ENCODE measurements around the gene CALCOCO1. TPM values are rescaled to one million over a fixed set of nuclear protein-coding genes. Genes with fewer than 3 reads are reported as not detected.

The CALCOCO1 gene
- total RNA-seq, 2 experiments from 2014 or later = 23.8 to 27.9 TPM

- ChIA-PET POLR2A (no interaction called here), CTCF (interaction anchor here (1.5 to 10.2 kb wide), 4 partner anchors 8 to 42 kb away, joined by 5 to 342 read pairs (median 88); partner anchors contain the start of gene CALCOCO1)
- Mint-ChIP-seq H3K27me3 (ENCODE audit: low read depth) (peaks cover 64% of the 10 kb centered on the region), H3K36me3 (ENCODE audit: low read depth) (no peaks in the 10 kb centered on the region), H3K27ac (no peak overlapping the region), H3K4me1 (ENCODE audit: low read depth) (peaks cover 11% of the 10 kb centered on the region), H3K9me3 (ENCODE audit: insufficient read depth) (no peaks in the 10 kb centered on the region), H3K4me3 (no peak overlapping the region)
- no peak for DNase-seq
- no peak for ATAC-seq
Observed at GRCh38 chr12:53740130-53740491, 12.9 kb upstream of the CALCOCO1 start.

GRCh38 chr12:53739214-53740129 is 12.2 kb upstream of the CALCOCO1 start:
- H3K27ac Mint-ChIP-seq = no peak overlapping the region
- DNase-seq = no peak
- no peak overlapping the region for H3K4me3 Mint-ChIP-seq
- no peak for ATAC-seq
- POLR2A ChIA-PET = interaction anchor here (1.4 kb wide), 1 partner anchor 12 kb away, joined by 3 read pairs; the partner anchor contains the start of gene CALCOCO1
- peaks cover 11% of the 10 kb centered on the region for H3K4me1 Mint-ChIP-seq (ENCODE audit: low read depth)
- no peaks in the 10 kb centered on the region for H3K9me3 Mint-ChIP-seq (ENCODE audit: insufficient read depth)
- CTCF ChIA-PET = interaction anchor here (1.5 to 14.4 kb wide), 5 partner anchors 4 to 41 kb away, joined by 5 to 342 read pairs (median 160); partner anchors contain the start of gene CALCOCO1
- H3K27me3 Mint-ChIP-seq (ENCODE audit: low read depth) = peaks cover 59% of the 10 kb centered on the region
- H3K36me3 Mint-ChIP-seq (ENCODE audit: low read depth) = no peaks in the 10 kb centered on the region

DNA sequence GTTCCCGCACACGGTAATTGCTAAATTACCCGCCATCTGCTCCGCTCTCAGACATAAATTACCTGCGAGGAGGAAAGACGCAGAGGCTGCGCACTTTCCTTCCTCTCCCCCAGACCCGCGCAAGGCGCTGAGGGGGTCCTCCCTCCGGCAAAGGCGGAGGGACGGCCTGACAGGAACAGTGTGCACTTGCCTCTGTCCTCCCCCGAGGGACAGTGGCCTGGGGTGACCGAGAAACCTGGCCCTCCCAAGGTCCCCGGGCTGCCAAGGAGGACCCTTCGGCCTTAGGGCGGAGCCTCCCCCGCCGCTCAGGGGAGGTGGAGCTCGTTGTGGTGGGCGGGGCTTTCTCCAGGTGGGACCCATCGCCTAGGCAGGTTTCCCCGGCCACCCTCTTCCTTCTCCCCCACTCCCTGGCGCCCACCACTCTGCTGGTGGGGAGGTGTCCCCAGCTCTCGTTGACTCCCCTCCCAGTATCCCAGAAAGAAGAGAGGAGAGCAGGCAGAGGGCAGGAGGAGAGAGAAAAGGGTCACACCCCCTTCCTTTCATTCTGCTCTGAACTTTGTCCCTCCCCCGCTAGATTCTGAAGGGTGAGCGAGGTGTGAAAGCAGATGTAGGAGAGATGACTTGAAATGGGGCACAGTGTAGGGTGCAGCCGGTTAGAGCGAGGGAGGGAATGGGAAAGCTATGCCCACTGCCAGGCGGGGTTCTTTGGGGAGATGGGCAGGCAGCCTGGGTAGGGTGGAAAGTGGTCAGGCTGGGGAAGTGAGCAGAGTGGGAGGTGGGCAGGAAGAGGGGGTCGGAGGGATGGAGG is 11.4 kb upstream of the CALCOCO1 start:
- H3K27me3 Mint-ChIP-seq (ENCODE audit: low read depth) = peaks cover 57% of the 10 kb centered on the region
- no peaks in the 10 kb centered on the region for H3K36me3 Mint-ChIP-seq (ENCODE audit: low read depth)
- no peaks in the 10 kb centered on the region for H3K9me3 Mint-ChIP-seq (ENCODE audit: insufficient read depth)
- CTCF ChIA-PET = interaction anchor here (1.8 to 14.4 kb wide), 4 partner anchors 5 to 40 kb away, joined by 15 to 342 read pairs (median 251); partner anchors contain the start of gene CALCOCO1
- ATAC-seq = no peak
- DNase-seq = peak; percentile 40
- peaks cover 16% of the 10 kb centered on the region for H3K4me1 Mint-ChIP-seq (ENCODE audit: low read depth)
- no peak overlapping the region for H3K4me3 Mint-ChIP-seq
- POLR2A ChIA-PET = interaction anchor here (1.4 kb wide), 1 partner anchor 11 kb away, joined by 3 read pairs; the partner anchor contains the start of gene CALCOCO1
- no peak overlapping the region for H3K27ac Mint-ChIP-seq

DNA sequence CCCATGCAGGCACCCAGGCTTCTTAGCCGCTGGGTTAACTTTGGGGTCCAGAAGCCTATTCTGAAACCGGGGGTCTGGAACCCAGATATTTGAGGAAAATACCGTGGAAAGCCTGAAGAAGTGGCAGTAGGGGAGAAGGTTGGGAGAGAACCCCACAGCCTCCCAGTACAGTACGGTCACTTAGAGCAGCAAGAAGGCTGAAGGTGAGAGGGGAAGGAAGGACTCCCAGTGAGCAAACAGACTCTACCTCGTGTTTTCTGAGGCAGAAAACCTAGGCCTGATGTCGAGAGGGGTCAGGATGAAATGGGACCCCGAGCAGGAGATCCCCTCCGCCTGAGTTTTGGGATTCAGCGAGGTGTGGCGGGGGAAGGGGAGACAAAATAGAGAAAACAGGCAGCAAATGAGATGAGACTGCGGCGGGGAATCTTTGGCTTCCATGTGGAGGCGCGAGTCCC is 10.7 kb upstream of the CALCOCO1 start:
- Mint-ChIP-seq H3K4me3 (no peak overlapping the region), H3K4me1 (ENCODE audit: low read depth) (peaks cover 16% of the 10 kb centered on the region), H3K27ac (no peak overlapping the region), H3K27me3 (ENCODE audit: low read depth) (peaks cover 54% of the 10 kb centered on the region), H3K9me3 (ENCODE audit: insufficient read depth) (no peaks in the 10 kb centered on the region), H3K36me3 (ENCODE audit: low read depth) (no peaks in the 10 kb centered on the region)
- ATAC-seq (no peak), DNase-seq (no peak)
- ChIA-PET POLR2A (interaction anchor here (1.4 kb wide), 1 partner anchor 10 kb away, joined by 3 read pairs; the partner anchor contains the start of gene CALCOCO1), CTCF (interaction anchor here (0.7 to 14.4 kb wide), 4 partner anchors 5 to 36 kb away, joined by 3 to 342 read pairs (median 172); partner anchors contain the start of genes CALCOCO1 and CISTR)

GRCh38 chr12:53737093-53737808 is 10.0 kb upstream of the CALCOCO1 start:
- ChIA-PET POLR2A (interaction anchor here (0.6 to 1.4 kb wide), 3 partner anchors 9 to 16 kb away, joined by 3 to 10 read pairs (median 3); partner anchors contain the start of gene CALCOCO1), CTCF (interaction anchor here (0.7 to 14.4 kb wide), 5 partner anchors 6 to 35 kb away, joined by 3 to 342 read pairs (median 4); partner anchors contain the start of gene CISTR)
- Mint-ChIP-seq H3K27me3 (ENCODE audit: low read depth) (peaks cover 50% of the 10 kb centered on the region), H3K27ac (no peak overlapping the region), H3K36me3 (ENCODE audit: low read depth) (no peaks in the 10 kb centered on the region), H3K9me3 (ENCODE audit: insufficient read depth) (no peaks in the 10 kb centered on the region), H3K4me3 (no peak overlapping the region), H3K4me1 (ENCODE audit: low read depth) (peaks cover 16% of the 10 kb centered on the region)
- DNase-seq (no peak), ATAC-seq (no peak)

DNA sequence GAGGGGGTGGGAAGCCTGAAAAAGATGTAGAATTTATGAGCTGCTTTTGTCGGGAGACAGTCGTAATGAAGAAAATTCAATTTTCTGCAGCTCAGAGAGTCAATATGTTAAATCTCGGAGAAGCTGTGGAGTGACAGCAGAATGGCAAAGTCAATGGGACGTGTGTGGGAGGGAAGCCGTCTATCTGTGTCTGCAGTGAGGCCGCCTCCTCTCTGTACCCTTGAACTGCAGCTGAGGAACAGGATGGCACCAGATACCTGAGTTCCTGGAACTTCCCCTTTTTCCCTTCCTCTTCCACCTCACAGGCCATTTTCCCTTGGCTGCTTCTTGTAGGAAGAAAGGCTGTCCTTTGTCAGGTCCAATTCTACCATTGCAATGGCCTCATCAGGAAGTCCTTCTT is 9.3 kb upstream of the CALCOCO1 start:
- CTCF ChIA-PET = interaction anchor here (1.2 to 14.4 kb wide), 4 partner anchors 7 to 34 kb away, joined by 3 to 342 read pairs (median 5); partner anchors contain the start of gene CISTR
- Mint-ChIP-seq H3K27ac (no peak overlapping the region), H3K9me3 (ENCODE audit: insufficient read depth) (no peaks in the 10 kb centered on the region), H3K27me3 (ENCODE audit: low read depth) (peaks cover 51% of the 10 kb centered on the region), H3K4me1 (ENCODE audit: low read depth) (peaks cover 16% of the 10 kb centered on the region), H3K36me3 (ENCODE audit: low read depth) (no peaks in the 10 kb centered on the region), H3K4me3 (no peak overlapping the region)
- POLR2A ChIA-PET = interaction anchor here (0.6 kb wide), 1 partner anchor 14 kb away, joined by 3 read pairs; no protein-coding TSS in a partner anchor
- no peak for DNase-seq
- no peak for ATAC-seq

GRCh38 chr12:53735556-53735955 is 8.3 kb upstream of the CALCOCO1 start:
- Mint-ChIP-seq H3K36me3 (ENCODE audit: low read depth) (no peaks in the 10 kb centered on the region), H3K4me3 (no peak overlapping the region), H3K9me3 (ENCODE audit: insufficient read depth) (no peaks in the 10 kb centered on the region), H3K4me1 (ENCODE audit: low read depth) (peaks cover 16% of the 10 kb centered on the region), H3K27me3 (ENCODE audit: low read depth) (peaks cover 51% of the 10 kb centered on the region), H3K27ac (no peak overlapping the region)
- ChIA-PET CTCF (interaction anchor here (1.7 to 14.4 kb wide), 2 partner anchors 8 to 33 kb away, joined by 6 to 342 read pairs; no protein-coding TSS in a partner anchor), POLR2A (interaction anchor here (0.6 kb wide), 1 partner anchor 825 kb away, joined by 3 read pairs; no protein-coding TSS in a partner anchor)
- DNase-seq (no peak), ATAC-seq (no peak)

DNA sequence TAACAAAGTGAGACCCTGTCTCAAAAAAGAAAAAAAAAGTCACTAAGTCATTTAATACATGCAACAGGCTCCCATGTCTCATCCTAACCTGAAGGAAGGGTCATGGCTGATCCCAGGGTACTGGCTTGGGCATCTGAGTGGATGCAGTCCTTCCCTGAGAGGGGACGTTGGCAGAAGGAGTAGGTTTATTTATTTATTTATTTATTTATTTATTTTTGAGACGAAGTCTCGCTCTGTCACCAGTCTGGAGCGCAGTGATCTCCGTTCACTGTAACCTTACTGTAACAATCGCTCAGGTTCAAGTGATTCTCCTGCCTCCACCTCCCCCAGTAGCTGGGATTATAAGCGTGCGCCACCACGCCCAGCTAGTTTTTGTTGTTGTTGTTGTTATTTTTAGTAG is 7.2 kb upstream of the CALCOCO1 start:
- H3K9me3 Mint-ChIP-seq (ENCODE audit: insufficient read depth) = no peaks in the 10 kb centered on the region
- DNase-seq = no peak
- CTCF ChIA-PET = interaction anchor here (1.0 to 14.4 kb wide), 5 partner anchors 9 to 59 kb away, joined by 3 to 342 read pairs (median 5); partner anchors contain the start of genes ATP5MC2 and CISTR
- H3K36me3 Mint-ChIP-seq (ENCODE audit: low read depth) = no peaks in the 10 kb centered on the region
- peaks cover 13% of the 10 kb centered on the region for H3K4me1 Mint-ChIP-seq (ENCODE audit: low read depth)
- no peak for ATAC-seq
- H3K27me3 Mint-ChIP-seq (ENCODE audit: low read depth) = peaks cover 47% of the 10 kb centered on the region
- no peak overlapping the region for H3K27ac Mint-ChIP-seq
- H3K4me3 Mint-ChIP-seq = no peak overlapping the region
- POLR2A ChIA-PET = interaction anchor here (0.7 kb wide), 1 partner anchor 38 kb away, joined by 3 read pairs; no protein-coding TSS in a partner anchor

- POLR2A ChIA-PET = interaction anchor here (1.0 kb wide), 1 partner anchor 15 kb away, joined by 3 read pairs; no protein-coding TSS in a partner anchor
- H3K4me3 Mint-ChIP-seq = no peak overlapping the region
- ATAC-seq (no peak), DNase-seq (no peak)
- CTCF ChIA-PET = interaction anchor here (1.0 to 14.4 kb wide), 6 partner anchors 9 to 191 kb away, joined by 3 to 342 read pairs (median 4); partner anchors contain the start of genes ATP5MC2 and CISTR
- no peak overlapping the region for H3K27ac Mint-ChIP-seq
- H3K9me3 Mint-ChIP-seq (ENCODE audit: insufficient read depth) = no peaks in the 10 kb centered on the region
- H3K27me3 Mint-ChIP-seq (ENCODE audit: low read depth) = peaks cover 42% of the 10 kb centered on the region
- H3K4me1 Mint-ChIP-seq (ENCODE audit: low read depth) = peaks cover 8% of the 10 kb centered on the region
- no peaks in the 10 kb centered on the region for H3K36me3 Mint-ChIP-seq (ENCODE audit: low read depth)
Observed at GRCh38 chr12:53733807-53734200, 6.6 kb upstream of the CALCOCO1 start.

DNA sequence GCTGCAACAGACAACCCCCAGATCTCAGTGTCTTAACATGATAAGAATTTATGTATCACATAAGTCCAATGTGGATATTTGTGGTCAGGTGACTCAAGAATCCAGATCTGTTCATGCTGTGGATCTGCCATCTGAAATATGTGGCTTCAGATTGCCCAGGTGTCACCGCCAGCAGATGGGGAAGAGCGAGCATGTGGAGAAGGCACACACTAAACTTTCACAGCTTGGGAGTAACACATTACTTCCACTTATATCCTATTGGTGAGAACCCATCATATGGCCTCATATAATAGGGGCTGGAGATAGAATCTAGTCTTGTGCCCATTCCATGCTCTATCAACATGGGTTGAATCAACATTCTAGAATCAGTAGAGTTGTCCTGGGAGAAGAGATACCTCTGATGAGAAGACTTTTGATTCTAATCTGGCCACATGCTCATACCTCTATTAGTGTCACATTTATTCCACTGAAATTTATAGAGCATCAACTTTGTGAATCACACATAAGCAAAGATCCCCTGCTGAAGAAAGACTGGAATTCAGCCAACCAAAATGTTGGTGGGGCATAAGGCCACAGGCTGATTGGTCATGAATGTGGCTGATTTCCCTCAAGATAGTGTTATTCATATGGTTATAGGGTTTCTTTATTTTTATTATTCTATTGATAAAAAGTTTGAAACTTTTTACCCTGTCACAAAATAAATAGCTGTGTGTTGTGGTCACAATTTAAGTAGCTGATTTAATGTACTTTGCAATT is 6.0 kb upstream of the CALCOCO1 start:
- ChIA-PET POLR2A (interaction anchor here (1.0 kb wide), 1 partner anchor 16 kb away, joined by 3 read pairs; no protein-coding TSS in a partner anchor), CTCF (interaction anchor here (1.0 to 14.4 kb wide), 6 partner anchors 10 to 190 kb away, joined by 3 to 342 read pairs (median 4); partner anchors contain the start of genes ATP5MC2 and CISTR)
- ATAC-seq = no peak
- DNase-seq = no peak
- Mint-ChIP-seq H3K4me1 (ENCODE audit: low read depth) (peaks cover 11% of the 10 kb centered on the region), H3K27me3 (ENCODE audit: low read depth) (peaks cover 38% of the 10 kb centered on the region), H3K9me3 (ENCODE audit: insufficient read depth) (no peaks in the 10 kb centered on the region), H3K27ac (no peak overlapping the region), H3K4me3 (no peak overlapping the region), H3K36me3 (ENCODE audit: low read depth) (no peaks in the 10 kb centered on the region)
